GM19463 (cell line): ENCODE results near the gene ACAD9.
"Not testable (repeated sequence)": the region's sequence is repeated elsewhere in the genome, so short reads cannot be mapped to it uniquely, and the experiment has no call there.

ENCODE experiments used
- ATAC-seq: cut with Tn5 transposase; IDR thresholded peaks from one replicate; pipeline ENCODE4 v1.9.1; 2021; ENCODE audit warnings: mild to moderate bottlenecking, moderate library complexity; ENCODE audit not compliant: unreplicated experiment

The ACAD9 gene

DNA sequence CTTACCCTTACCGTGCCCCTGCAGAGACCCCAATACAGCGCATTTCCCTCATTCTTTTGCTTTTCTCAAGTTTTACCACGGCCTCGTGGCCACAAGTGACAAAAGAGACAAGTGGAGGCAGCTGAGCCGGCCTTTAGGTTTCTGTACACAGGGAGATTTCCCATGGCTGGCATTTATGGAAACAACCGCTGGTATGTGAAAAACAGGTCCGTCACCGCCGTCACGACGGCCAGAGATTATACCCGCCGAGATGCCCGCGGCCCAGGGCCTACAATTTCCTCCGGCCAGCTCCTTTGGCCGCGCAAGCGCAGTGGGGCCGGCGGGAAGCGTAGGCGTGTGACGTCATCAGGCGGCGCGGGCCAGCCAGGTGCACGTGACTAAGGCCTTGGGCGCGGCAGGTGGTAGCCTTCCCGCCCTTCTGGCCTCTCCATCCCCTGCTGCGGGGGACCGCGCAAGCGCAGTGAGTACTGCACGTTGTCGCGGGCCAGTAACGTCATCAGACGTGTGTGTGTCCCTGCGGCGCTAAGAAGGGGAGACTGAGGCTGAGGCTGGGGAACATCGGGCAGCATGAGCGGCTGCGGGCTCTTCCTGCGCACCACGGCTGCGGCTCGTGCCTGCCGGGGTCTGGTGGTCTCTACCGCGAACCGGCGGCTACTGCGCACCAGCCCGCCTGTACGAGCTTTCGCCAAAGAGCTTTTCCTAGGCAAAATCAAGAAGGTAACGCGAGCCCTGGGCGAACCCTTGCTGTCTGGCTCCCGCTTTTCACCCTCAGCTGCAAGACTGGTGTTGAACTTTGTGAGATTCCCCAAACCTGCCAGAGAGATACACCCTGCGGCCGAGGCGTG is at the start of gene ACAD9:
TSS of gene ACAD9 (plus strand) at position 496 of the 845 bp plus-strand sequence. CDS start at position 568, 72 bp downstream.
- peak; percentile 94 for ATAC-seq

DNA sequence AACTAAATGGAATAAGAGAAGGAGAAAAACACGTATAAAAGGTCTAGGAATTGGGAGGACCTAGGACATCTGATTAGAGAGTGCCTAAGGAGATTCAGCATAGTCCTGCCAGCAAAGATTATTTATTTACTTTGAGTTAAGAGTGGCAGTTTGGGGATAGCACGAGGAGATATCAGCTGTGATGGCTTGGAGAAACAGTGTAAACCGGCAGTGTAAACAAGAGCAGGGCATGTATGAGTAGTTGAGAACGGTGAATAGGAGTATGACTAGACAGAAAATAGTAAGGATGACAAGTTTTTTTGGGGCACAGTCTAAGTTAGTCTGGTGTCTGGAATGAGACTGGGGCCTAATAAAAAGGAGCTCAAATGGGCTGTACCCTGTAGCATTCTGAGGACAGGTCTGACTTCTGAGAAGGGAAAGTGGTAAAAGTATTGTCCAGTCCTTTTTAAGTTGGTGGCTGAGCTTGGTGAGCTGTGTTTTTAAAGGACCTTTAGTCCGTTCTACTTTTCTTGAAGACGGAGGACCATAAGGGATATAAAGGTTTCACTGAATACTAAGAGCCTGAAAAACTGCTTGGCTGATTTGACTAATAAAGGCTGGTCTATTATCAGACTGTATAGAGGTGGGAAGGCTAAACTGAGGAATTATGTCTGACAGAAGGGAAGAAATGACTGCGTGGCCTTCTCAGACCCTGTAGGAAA is 49.3 kb upstream of the ACAD9 start:
- not testable (repeated sequence) for ATAC-seq

DNA sequence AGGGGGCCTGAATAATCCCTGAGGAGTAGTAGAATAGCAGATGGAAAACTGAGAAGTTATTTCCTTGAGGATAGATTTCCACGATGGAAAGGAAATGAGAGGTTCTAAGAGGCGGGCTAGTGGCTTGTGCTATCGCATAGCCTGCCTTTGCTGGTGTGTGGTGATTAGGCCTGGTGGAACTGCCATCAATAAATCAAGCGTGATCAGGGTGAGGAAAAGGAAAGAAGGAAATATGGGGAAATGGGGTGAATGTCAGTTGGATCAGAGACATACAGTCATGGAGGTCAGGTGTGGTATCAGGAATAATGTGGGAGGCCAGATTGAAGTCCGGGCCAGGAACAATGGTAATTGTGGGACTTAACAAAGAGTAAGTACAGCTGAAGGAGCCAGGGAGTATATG is 48.7 kb upstream of the ACAD9 start:
- ATAC-seq = not testable (repeated sequence)

DNA sequence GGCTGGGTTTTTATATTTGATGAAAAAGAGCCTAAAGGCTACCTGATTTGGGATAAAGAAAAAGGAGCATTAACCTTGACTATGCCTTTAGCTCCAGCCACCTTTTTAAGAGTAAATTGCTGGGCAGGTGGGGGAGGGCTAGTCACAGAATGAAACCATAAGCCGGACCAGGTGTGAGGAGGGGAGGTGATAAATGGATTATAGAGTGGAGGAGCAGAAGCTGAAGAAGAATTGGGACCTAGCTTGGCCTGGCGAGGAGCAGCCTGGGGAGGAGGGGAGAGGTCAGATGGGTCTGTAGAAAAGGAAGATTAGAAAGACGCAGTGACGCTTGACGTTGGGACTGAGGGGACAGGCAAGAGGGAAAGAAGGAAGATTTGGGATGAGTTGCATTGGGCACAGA is 46.4 kb upstream of the ACAD9 start:
- ATAC-seq = not testable (repeated sequence)

DNA sequence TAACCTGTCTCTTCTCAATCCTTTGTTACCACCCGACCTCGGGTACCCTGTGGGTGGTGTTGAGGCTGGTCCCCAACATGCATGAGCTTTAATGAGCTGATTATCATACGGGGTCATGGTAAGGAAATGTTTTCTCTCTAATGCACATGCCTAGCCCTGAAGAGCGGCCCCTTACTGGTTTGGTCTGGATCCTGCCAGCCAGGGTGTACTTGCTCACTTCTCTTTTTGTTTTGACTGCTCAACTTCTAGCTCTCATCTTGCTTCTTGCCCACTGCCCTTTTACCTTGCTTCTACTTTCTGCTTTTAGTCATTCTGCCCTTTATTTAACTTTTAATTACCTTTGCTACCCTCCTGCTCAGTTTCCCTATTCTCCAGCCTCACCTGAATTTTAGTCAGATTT is 44.3 kb upstream of the ACAD9 start:
- no peak for ATAC-seq

DNA sequence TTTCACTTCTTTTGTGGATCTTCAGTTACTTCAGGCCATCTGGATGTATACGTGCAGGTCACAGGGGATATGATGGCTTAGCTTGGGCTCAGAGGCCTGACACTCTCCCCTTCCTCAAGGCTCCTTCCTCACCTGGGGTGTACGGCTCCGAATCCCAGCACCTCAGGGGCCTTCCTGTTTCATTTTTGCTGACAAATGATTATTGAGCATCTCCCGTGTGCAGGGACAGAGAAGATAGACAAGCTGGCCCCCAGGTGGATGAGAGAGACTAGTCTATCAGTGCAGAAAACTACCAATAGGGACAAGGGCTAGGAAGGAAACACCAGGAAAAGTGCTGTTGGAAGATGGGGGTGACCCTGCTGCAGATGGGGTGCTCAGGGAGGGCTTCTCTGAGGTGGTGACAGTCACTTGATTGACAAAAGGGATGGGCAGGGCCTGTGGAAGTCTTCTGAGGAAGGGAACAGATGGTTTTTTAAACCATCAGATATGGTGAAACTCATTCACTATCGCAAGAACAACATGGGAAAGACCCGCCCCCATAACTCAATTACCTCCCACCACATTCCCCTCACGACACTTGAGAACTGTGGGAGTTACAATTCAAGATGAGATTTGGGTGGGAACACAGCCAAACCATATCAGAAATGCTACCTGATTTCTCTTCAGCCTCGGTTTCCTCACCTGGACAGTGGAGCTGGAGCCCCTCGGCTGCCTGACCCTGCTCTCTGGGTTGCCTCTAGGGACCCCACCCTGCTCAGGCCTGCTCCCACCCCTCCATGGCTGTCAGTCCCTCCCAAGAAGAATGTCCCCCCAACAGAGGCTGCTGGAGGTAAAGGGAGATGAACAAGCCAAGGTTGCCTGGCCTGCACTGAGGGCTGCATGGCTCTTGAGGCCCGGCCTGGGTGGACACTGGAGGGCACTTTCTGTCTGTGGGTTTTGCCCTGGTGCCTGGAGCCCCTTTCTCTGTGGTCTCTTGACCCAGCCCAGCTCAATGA is 37.2 kb upstream of the ACAD9 start:
- ATAC-seq = no peak

DNA sequence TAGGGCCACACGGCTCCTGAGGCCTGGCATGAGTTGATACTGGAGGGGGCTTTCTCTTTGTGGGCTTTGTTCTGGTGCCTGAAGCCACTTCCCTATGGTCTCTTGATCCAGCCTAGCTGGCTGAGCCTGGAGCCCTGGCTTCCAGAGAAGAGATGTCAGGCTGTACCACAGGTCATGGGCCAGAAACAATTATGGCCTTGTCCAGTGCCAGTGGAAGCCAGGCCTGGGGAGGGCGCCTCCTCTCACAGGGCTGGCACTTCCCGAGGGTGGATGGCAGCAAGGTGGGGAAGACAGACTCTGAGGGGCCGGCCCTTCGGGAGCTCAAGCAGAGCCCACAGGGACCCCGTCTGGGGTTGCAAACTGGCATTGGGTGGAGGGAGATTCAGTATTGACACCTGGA is 34.9 kb upstream of the ACAD9 start:
- ATAC-seq = no peak

DNA sequence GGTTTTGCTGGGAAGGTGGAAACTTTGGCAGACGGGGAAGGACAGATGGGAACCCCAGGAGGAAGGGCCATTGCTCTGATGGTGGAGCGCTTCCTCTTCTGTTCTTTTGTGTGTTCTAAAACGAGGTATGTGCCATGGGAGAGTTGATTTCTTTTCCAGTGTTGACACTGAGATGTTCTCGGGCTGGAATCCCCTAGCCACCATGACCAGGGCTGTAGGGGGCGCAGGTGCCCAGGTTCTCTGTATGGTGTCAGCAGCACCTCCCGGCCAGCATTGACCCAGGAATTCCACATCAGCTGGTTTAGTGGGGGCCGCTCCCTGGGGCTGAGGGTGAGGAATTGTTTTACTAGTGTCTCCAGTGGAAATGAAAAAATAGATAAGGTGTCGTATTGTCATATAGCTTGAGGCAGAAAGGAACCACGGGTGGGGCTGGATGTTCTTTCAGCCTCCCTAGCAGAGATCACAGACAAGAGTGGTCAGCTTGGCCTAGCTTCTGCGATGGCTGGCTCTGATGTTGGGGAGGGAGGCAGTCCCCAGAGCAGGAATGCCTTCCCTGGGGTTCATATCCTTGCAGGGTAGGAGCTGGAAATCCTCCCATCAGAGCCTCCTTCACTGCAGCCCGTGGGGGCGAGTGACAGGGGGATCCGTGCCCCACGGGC is 34.2 kb upstream of the ACAD9 start:
- ATAC-seq = no peak

DNA sequence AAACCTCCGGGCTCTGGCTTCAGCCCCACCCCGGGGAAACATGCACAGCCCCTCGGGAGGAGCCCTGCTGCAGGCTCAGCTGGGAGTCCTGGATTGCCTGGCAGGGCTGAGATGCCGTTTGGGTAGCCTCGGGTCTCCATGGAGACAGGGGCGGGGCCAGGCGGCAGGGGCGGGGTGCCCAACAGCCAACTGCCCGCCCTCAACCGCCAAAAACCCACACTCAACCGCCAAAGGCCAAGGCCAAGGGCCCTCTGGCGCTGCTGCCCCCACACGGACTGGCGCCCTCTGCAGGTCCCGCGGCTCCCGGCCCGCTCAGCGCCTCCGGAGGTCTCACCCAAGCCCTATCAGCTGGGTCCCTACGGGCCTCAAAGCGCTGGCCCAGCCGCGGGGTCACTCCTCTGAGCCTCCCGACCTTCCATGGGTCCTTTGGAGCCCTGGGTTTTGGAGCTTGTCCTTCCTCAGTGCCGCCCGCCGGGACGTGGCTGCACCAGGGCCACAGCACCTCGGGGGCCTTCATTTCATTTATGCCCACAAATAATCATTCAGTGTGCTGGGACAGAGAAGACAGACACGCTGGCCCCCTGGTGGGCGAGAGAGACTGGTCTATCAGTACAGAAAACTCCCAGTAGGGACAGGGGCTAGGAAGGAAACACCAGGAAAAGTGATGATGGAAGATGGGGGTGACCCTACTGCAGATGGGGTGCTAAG is 33.5 kb upstream of the ACAD9 start:
- peak; percentile 91 for ATAC-seq

DNA sequence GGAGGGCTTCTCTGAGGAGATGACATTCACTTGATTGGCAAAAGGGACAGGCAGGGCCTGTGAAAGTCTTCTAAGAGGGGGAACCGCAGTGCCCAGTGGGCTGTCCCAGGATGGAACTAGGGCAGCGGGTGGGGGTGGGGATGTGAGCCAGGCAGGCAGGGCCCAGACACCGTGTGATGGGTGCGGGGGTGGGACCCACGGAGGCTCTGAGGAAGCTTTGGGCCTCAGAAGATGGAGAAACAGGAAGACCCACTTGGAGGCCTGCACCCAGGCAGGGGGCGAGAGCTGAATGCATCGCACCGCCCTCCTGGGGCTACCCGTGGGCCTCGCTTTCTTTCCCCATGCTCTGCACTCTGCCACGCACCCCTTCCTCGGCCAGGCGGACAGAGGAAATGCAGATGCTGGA is 32.9 kb upstream of the ACAD9 start:
- ATAC-seq = no peak

DNA sequence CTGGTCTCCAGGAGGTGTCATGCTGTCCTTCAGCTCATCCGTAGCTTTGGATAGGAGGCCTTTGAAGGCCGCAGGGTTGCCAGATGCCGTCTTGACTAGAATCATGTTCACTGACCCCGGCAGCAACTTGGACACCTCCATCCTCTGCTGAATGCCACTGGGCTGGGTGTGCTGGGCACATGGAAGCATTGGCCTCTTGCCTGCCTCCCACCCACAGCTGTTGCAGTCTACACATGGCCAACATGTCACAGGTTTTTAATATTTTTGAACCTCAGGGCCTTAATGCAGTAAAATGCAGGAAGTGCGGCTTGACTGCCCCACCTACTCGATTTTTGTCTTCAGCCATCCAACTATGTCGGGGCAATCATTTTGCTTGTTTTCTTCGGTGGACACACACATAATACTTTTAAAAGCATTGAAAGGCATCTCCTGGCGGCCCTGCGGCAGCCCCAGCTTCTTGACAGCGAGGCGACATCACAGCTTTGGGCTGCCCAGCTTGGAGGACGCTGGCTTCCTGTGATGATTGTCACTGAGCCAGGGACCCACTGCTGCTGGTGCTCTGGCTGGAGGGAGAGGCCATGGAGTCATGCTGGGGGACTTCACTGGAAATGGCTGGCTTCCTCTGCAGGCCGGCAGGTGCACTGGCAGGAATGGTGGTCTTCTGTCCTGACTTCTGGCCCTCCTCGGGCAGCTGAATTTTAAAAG is 31.6 kb upstream of the ACAD9 start:
- no peak for ATAC-seq

DNA sequence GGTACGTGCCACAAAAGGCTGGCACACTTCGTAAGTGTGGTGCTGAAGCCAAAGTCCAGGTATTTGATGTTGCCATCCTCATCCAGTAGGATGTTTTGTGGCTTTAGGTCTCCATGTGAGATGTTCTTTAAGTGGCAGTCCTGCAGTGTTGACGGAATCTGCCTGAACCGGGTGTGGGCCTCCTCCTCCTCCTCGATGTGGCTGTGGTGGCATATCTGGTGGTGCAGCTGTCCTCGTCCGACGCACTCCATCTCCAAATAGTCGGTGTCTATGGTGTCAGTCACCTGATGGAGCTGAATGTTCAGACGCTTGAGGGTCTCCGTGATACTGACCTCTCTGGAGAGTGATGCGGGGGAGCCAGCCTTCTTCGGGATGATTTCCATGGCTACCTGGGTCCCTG is 30.5 kb upstream of the ACAD9 start:
- ATAC-seq = no peak

DNA sequence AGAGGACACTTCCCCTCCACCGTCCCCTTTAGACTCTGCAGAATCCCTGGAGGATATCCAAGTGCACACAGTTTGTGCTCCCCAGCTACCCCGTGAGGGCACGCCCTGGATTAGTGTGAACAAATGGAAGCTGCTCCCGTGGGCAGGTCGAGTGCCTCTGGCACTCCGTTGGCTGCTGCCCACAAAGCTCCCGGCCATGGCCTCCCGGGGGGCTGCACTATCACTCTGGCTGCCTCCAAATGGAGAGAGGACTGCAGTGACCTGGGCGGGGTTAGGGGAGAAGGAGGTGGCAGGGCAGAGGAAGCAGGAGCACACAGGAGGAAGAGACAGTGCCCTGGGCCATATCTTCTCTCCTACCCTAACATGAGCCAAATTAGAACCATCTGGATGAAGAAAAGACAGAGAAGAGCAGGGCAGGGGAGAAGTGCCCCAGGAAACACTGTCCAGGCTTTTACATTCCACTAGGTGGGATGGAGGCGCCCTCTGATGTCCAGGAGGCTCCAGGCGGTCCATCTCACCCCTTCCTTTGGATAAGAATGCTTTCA is 29.4 kb upstream of the ACAD9 start:
- ATAC-seq = no peak

DNA sequence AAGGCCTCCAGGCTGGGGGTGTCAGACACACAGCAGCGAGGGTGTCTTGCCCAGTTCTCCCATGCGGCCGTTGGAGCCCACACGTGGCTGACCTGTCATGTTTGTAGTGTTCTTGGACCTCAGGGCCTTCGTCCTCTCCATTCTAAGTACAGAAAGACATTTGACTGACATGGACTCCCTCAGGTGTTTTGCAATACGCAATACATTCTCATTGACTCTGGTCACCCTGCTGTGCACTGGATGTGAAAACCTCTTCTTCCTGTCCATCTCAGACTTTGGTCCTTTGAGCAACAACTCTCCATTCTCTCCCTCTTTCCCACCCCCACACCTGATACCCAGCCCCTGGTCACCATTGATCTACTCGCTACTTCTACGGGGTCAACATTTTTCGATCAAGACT is 28.9 kb upstream of the ACAD9 start:
- no peak for ATAC-seq

DNA sequence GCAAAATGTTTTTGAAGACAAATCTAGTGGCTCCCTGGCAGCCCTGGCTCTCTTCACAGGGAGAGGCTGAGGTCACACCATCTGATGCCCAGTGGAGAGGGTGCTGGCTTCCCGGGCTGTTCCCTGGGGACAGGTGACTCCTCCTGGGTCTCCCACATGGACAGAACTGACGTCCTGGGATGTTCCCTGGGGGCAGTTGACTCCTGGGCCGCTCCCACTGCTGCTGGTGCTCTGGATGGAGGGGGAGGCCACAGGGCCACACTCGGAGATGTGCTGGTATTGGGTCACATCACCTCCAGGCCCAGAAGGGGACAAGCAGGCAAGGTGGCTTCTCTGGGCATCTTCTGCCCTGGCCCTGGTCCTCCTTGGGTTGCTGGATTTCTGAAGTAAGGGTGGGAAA is 27.8 kb upstream of the ACAD9 start:
- ATAC-seq = no peak

DNA sequence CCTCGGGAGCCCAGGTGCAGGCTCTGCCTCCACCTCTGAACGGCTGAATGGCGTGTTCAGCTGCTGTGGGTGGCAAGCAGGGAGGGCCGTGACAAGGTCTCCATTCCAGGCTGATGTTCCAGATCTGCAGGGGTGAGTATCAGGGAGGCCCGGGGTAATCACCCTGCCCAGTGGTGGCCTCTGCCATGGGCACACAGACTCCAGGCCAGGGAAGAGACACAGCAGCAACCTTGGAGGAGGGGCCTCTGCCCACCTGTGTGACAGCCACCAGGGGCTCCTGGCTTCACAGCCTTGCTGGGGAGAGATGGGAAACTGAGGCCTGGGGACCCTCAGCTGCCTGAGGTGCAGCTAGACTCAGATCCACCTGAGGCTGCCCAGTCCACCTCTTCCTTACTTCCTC is 25.6 kb upstream of the ACAD9 start:
- no peak for ATAC-seq

DNA sequence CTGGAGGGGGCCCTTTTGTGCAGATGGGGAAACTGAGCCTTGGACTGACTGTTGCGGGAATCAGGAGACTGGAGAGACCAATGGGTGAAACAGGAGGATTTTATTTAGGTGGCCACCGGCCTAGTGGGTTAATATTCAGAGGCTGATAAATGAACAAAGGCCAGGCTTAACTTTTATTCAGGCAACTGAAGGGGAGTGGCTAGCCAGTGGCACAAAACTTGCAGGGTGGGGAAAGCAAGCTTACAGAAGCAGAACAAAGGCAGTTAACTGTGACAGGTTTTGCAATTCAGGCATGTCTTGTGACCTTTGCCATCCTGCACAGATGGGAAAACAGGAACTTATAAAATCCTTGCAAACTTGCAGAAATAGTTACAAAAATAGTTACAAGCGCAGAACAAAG is 24.9 kb upstream of the ACAD9 start:
- ATAC-seq = no peak

DNA sequence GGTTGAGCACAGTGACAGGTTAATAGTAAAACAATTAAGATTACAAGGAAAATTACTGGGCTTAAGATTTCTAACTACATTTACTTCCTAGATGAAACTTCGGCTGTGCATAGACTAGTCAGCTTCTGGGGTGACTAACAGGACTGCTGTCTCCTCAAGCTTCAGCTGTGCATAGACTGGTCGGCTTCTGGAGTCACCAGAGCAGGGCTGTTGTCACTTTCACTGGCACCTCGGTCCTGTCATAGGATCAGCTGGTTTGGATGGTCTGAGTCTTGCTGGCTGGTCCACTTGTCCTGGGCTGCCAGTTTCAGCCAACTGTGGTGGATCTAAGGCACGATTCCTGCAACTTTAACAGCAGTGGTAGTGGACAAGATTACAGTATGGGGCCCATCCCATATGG is 23.9 kb upstream of the ACAD9 start:
- ATAC-seq = no peak

DNA sequence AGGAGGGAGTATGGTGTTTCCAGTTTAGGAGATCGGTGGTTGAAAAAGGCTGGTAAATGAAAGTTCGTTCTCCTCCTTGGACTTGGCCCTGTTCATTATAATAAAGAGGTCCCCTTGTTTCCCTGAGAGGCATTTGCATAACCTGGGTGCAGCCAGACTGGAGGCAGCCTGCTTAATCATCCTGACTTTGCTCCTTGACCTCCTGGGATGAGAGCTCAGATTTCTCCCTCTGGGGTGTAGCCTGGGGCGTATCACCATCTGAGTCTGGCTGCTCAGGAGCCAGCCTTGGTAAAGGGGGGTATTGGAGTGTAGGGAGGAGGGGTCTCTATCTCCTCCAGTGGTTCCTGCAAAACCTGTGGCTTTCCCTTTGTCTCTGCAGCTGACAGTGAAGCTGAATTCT is 21.3 kb upstream of the ACAD9 start:
- no peak for ATAC-seq
